Central memory CD4-positive, alpha-beta T cell (primary cell): ENCODE results near the gene LMLN.
"Not testable (repeated sequence)": the region's sequence is repeated elsewhere in the genome, so short reads cannot be mapped to it uniquely, and the experiment has no call there.

Experiments
- DNase-seq: peaks from one replicate; pipeline ENCODE4 v3.0.0; 2022

The LMLN gene

DNA sequence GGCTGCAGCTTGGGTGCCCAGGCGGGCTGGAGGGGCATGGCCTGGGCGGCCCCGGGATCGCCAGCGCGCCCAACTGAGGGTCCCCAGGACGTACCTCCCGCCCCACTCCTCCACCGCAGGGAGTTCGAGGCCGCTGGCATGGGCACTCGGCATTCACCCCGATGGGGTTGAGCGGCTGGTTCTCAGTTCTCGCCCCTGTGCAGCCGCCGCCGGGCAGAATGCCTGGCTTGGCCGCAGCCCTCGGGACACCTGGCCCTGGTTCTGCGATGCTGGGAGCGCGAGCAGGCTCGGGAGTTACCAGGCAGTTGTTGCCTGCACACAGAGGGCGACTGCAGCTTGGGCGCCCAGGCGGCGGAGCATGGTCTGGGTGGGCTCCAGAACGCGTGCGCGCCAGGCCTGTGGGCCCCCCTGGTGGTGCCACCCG is 121.4 kb downstream of the LMLN start:
- no peak for DNase-seq

DNA sequence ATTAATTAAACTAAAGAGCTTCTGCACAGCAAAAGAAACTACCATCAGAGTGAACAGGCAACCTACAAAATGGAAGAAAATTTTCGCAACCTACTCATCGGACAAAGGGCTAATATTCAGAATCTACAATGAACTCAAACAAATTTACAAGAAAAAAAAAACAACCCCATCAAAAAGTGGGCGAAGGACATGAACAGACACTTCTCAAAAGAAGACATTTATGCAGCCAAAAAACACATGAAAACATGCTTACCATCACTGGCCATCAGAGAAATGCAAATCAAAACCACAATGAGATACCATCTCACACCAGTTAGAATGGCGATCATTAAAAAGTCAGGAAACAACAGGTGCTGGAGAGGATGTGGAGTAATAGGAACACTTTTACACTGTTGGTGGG is 122.2 kb downstream of the LMLN start:
- DNase-seq = not testable (repeated sequence)

DNA sequence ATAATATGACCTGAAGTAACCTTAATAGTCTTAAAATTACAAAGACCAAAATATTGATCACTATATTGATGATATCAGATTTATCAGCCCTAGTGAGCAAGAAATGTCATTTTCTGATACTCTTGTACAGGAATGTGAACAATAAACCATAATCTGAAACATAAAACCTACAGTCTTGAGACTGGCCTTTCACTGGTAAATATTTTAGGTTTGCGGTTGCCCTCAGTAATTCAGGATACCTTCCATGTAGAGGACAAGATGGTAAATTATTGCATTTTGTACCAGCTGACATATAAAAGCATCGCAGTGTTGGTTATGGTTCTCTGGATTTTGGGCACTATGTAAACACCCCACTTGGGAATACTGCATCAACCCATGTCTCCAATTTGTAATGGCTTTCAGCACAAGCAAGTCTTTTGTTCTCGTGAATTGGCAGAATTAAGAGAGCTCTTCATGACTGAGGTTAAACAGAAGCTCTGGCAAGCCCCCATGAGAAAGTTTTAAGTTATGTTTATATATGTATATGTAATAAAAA is 128.5 kb downstream of the LMLN start:
- no peak for DNase-seq

DNA sequence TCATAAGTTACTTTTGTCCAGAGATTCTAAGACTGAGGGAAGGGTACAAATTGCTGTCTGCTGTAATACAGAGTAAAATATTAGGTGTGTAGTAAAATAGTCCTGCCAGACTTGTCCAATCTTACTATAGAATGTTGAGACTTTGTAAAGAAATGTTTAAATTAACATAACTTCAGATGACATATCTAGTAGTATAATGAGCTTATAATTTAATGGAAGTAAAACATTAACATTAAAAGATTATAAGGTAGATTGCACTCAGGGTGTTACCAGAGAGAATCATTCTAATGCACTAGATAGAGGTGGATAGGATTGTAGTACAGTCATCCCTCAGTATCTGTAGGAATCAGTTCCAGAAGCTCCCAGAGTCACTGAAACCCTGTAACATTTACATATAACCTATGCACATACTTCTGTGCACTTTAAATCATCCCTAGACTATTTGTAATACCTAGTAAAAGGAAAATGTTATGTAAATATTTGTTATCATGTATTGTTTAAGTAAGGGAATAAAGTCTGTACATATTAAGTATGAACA is 130.8 kb downstream of the LMLN start:
- no peak for DNase-seq

DNA sequence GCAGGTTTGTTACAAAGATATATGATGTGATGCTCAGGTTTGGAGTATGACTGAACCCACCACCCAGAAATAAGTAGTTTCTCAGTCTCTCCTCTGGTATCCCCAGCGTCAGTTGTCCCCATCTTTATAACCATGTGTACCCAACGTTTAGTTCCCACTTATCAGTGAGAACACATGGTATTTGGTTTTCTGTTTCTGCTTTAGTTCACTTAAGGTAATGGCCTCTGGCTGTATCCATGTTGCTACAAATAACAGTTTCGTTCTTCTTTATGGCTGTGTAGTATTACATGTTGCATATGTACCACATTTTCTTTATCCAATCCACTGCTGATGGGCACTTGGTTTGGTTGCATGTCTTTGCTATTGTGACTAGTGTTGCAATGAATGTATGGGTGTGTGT is 132.3 kb downstream of the LMLN start:
- no peak for DNase-seq

DNA sequence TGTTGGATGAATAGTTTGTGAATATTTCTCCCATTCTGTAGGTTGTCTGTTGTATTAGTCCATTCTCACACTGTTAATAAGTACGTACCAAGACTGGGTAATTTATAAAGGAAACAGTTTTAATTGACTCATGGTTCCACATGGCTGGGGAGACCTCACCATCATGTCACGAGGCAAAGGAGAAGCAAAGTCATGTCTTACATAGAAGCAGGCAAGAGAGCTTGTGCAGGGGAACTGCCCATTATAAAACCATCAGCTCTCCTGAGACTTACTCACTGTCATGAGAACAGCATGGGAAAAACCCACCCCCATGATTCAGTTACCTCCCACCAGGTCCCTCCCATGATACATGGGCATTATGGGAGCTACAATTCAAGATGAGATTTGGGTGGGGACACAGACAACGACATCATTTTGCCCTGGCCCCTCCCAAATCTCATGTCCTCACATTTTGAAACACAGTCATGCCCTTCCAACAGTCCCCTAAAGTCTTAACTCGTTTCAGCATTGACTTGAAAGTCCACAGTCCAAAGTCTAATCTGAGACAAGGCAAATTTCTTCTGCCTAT is 133.2 kb downstream of the LMLN start:
- DNase-seq = no peak
